IMR-90 (cell line): ENCODE measurements around the gene RPS25. TPM values are rescaled to one million over a fixed set of nuclear protein-coding genes. Genes with fewer than 3 reads are reported as not detected.

Experiments used
- ATAC-seq: fragments of 200-7000 bp; cut with Tn5 transposase; 2 replicates; pipeline ENCODE4 v1.9.1; 2020; ENCODE audit warnings: low read depth, mild to moderate bottlenecking, moderate library complexity
- BruUV-seq: library from RNA; stranded (reverse); fragments of 400-500 nt; replicated peaks from 2 replicates; lab custom pipeline; 2021; lab: Mats Ljungman, UMichigan
- CTCF ChIA-PET: fragments of 300-600 bp; formaldehyde crosslinking; extraction: SDS; loops from one replicate; lab custom pipeline; 2021; ENCODE audit warnings: antibody characterized with exemption; lab: Yijun Ruan, JAX
- POLR2A ChIA-PET: fragments of 300-600 bp; sonication (Branson Sonifier 250); formaldehyde crosslinking; loops from one replicate; lab custom pipeline; 2022; ENCODE audit warnings: antibody characterized with exemption; ENCODE audit not compliant: unreplicated experiment; lab: Charles Lee
- DNase-seq: peaks from one replicate; pipeline ENCODE4 v3.0.0; 2013
- H2AFZ ChIP-seq: replicated peaks from 2 replicates; pipeline ENCODE3; 2013; ENCODE audit warnings: low read length, mild to moderate bottlenecking; ENCODE audit not compliant: poor library complexity
- H2AK5ac ChIP-seq: 2 replicates; pipeline ENCODE4 v1.6.1; 2013; ENCODE audit warnings: low read depth, low read length, inconsistent platforms
- H2AK9ac ChIP-seq: replicated peaks from 2 replicates; pipeline ENCODE3; 2013; ENCODE audit warnings: mild to moderate bottlenecking, low read depth, low read length, moderate library complexity; ENCODE audit not compliant: poor library complexity
- H2BK120ac ChIP-seq: 2 replicates; pipeline ENCODE4 v1.6.1; 2013; ENCODE audit warnings: low read depth, low read length, inconsistent platforms
- H2BK15ac ChIP-seq: 3 replicates; pipeline ENCODE4 v1.6.1; 2013; ENCODE audit warnings: low read depth, low read length, inconsistent platforms
- H2BK20ac ChIP-seq: 2 replicates; pipeline ENCODE4 v1.6.1; 2013; ENCODE audit warnings: low read depth, mild to moderate bottlenecking, inconsistent platforms, low read length, moderate library complexity
- H2BK5ac ChIP-seq: 2 replicates; pipeline ENCODE4 v1.6.1; 2013; ENCODE audit warnings: mild to moderate bottlenecking, low read depth, low read length, inconsistent platforms; ENCODE audit not compliant: poor library complexity, severe bottlenecking
- H3K14ac ChIP-seq: replicated peaks from 2 replicates; pipeline ENCODE4 v1.6.1; 2013; ENCODE audit warnings: low read depth, low read length, inconsistent platforms
- H3K18ac ChIP-seq: 2 replicates; pipeline ENCODE4 v1.6.1; 2013; ENCODE audit warnings: low read depth, low read length, control low read depth
- H3K23ac ChIP-seq: 2 replicates; pipeline ENCODE4 v1.6.1; 2013; ENCODE audit warnings: low read depth, low read length, inconsistent platforms
- H3K27ac ChIP-seq: 2 replicates; pipeline ENCODE4 v1.5.1; 2013; ENCODE audit warnings: mild to moderate bottlenecking, control low read depth, low read length; ENCODE audit not compliant: insufficient read depth
- H3K27me3 ChIP-seq: 2 replicates; pipeline ENCODE4 v1.6.1; 2013; ENCODE audit warnings: low read length; ENCODE audit not compliant: control insufficient read depth, insufficient read depth
- H3K36me3 ChIP-seq: 2 replicates; pipeline ENCODE4 v1.6.1; 2013; ENCODE audit warnings: low read length, mixed read lengths; ENCODE audit not compliant: control insufficient read depth, insufficient read depth
- H3K4ac ChIP-seq: 2 replicates; pipeline ENCODE4 v1.6.1; 2013; ENCODE audit warnings: low read depth, low read length, inconsistent platforms
- H3K4me1 ChIP-seq: 2 replicates; pipeline ENCODE4 v1.6.1; 2013; ENCODE audit warnings: low read length, mixed read lengths; ENCODE audit not compliant: control insufficient read depth, insufficient read depth
- H3K4me2 ChIP-seq: 2 replicates; pipeline ENCODE4 v1.6.1; 2013; ENCODE audit warnings: low read depth, mild to moderate bottlenecking, control low read depth, low read length, moderate library complexity
- H3K4me3 ChIP-seq: 2 replicates; pipeline ENCODE4 v1.5.1; 2013; ENCODE audit warnings: low read depth, mild to moderate bottlenecking, control low read depth, low read length, moderate library complexity; ENCODE audit not compliant: insufficient read depth
- H3K56ac ChIP-seq: 2 replicates; pipeline ENCODE4 v1.6.1; 2013; ENCODE audit warnings: low read length, inconsistent platforms; ENCODE audit not compliant: insufficient read depth; ENCODE audit errors: extremely low read depth
- H3K79me1 ChIP-seq, 2 experiments: 2 replicates each; pipeline ENCODE4 v1.6.1; 2013; ENCODE audit warnings: low read length in 2 of 2, inconsistent platforms in 1 of 2, low read depth in 1 of 2
- H3K9ac ChIP-seq: 2 replicates; pipeline ENCODE4 v1.6.1; 2013; ENCODE audit warnings: low read depth, low read length, control low read depth
- H3K9me1 ChIP-seq: 2 replicates; pipeline ENCODE4 v1.6.1; 2013; ENCODE audit warnings: low read length, inconsistent platforms; ENCODE audit not compliant: insufficient read depth
- H3K9me3 ChIP-seq: 2 replicates; pipeline ENCODE4 v1.6.1; 2013; ENCODE audit warnings: low read length; ENCODE audit not compliant: control insufficient read depth, insufficient read depth
- H4K20me1 ChIP-seq: 2 replicates; pipeline ENCODE4 v1.6.1; 2013; ENCODE audit warnings: low read length, inconsistent platforms; ENCODE audit not compliant: insufficient read depth
- H4K5ac ChIP-seq: 2 replicates; pipeline ENCODE4 v1.6.1; 2013; ENCODE audit warnings: mild to moderate bottlenecking, low read depth, low read length, control low read depth
- H4K8ac ChIP-seq, 2 experiments: 2 replicates each; pipeline ENCODE4 v1.6.1; 2013; ENCODE audit warnings: low read depth in 2 of 2, low read length in 2 of 2, control low read depth in 1 of 2, inconsistent platforms in 1 of 2
- H4K91ac ChIP-seq: 2 replicates; pipeline ENCODE4 v1.6.1; 2013; ENCODE audit warnings: low read depth, low read length, inconsistent platforms; ENCODE audit not compliant: insufficient read depth
- BHLHE40 ChIP-seq: fragments of 150-350 bp; IDR thresholded peaks from 2 replicates; pipeline ENCODE4 v1.6.1; 2016; ENCODE audit warnings: mild to moderate bottlenecking, low read depth, low read length
- CEBPB ChIP-seq: IDR thresholded peaks from 2 replicates; pipeline ENCODE4 v1.6.1; 2012; ENCODE audit warnings: low read depth, low read length, improper control_type of control experiment
- CHD1 ChIP-seq: IDR thresholded peaks from 2 replicates; pipeline ENCODE4 v1.6.1; 2012; ENCODE audit warnings: low read depth, low read length, improper control_type of control experiment
- CTCF ChIP-seq: conservative IDR thresholded peaks from 2 replicates; pipeline ENCODE4 v1.5.1; 2012; ENCODE audit warnings: mild to moderate bottlenecking, low read depth, low read length, improper control_type of control experiment
- FOS ChIP-seq: fragments of 150-350 bp; IDR thresholded peaks from 2 replicates; pipeline ENCODE4 v1.6.1; 2016; ENCODE audit warnings: low read depth, low read length
- MAFK ChIP-seq: IDR thresholded peaks from 2 replicates; pipeline ENCODE4 v1.6.1; 2012; ENCODE audit warnings: low read depth, low read length, improper control_type of control experiment
- MAZ ChIP-seq: IDR thresholded peaks from 2 replicates; pipeline ENCODE4 v1.6.1; 2012; ENCODE audit warnings: low read depth, mild to moderate bottlenecking, low read length, improper control_type of control experiment, moderate library complexity, borderline replicate concordance
- MXI1 ChIP-seq: IDR thresholded peaks from 2 replicates; pipeline ENCODE4 v1.6.1; 2012; ENCODE audit warnings: low read depth, mild to moderate bottlenecking, low read length, moderate library complexity, borderline replicate concordance
- NFE2L2 ChIP-seq: fragments of 150-350 bp; IDR thresholded peaks from 2 replicates; pipeline ENCODE4 v1.6.1; 2016; ENCODE audit warnings: low read depth, mild to moderate bottlenecking, low read length
- POLR2A ChIP-seq: IDR thresholded peaks from 2 replicates; pipeline ENCODE4 v1.6.1; 2012; ENCODE audit warnings: mild to moderate bottlenecking, low read depth, low read length
- RAD21 ChIP-seq: IDR thresholded peaks from 2 replicates; pipeline ENCODE4 v1.6.1; 2012; ENCODE audit warnings: low read length, improper control_type of control experiment
- RCOR1 ChIP-seq: IDR thresholded peaks from 2 replicates; pipeline ENCODE4 v1.6.1; 2012; ENCODE audit warnings: mild to moderate bottlenecking, low read length, improper control_type of control experiment; ENCODE audit not compliant: insufficient replicate concordance
- RFX5 ChIP-seq: IDR thresholded peaks from 2 replicates; pipeline ENCODE4 v1.8.0; 2012; ENCODE audit warnings: low read depth, mild to moderate bottlenecking, low read length, moderate library complexity
- SMC3 ChIP-seq: fragments of 150-350 bp; IDR thresholded peaks from 2 replicates; pipeline ENCODE4 v1.6.1; 2016; ENCODE audit warnings: low read depth, mild to moderate bottlenecking, antibody characterized with exemption, low read length, moderate library complexity
- whole genome bisulfite sequencing, 2 experiments: methylation state at CpG; one replicate each; pipeline versions ENCODE4 v1.1.5 to v1.1.7; 2013; ENCODE audit warnings: missing lambda C conversion rate in 2 of 2; ENCODE audit not compliant: insufficient read length in 1 of 2; ENCODE audit errors: extremely low coverage in 2 of 2; 5-methylcytosine and 5-hydroxymethylcytosine counted together
- dilution Hi-C: fragments of 300-500 bp; cut with HindIII; formaldehyde crosslinking; loops from one replicate; pipeline ENCODE4 v1.14.3; 2018; ENCODE audit warnings: low sequenced_read_pairs; ENCODE audit not compliant: unreplicated experiment
- in situ Hi-C: fragments of 300-500 bp; cut with MboI; formaldehyde crosslinking; loops from 3 replicates; pipeline ENCODE4 v1.14.3; 2019; ENCODE audit warnings: low sequenced_read_pairs, inconsistent platforms, mixed read lengths
- intact Hi-C: fragments of 100-400 bp; cut with micrococcal nuclease; formaldehyde crosslinking; loops from 2 replicates; pipeline ENCODE4 v1.10.0; 2022
- polyA plus RNA-seq, 3 experiments: library from polyadenylated mRNA; depleted of rRNA; stranded (reverse); fragments of >200 nt; gene quantifications; 2 replicates each; pipeline ENCODE4 v1.2.3, GENCODE V29; 2012; ENCODE audit warnings: low replicate concordance in 1 of 3
- total RNA-seq: library from RNA; depleted of rRNA; stranded (reverse); fragments of >200 nt; gene quantifications from 2 replicates; pipeline ENCODE4 v1.2.3, GENCODE V29; 2012
- TF ChIP-seq, protein P1 (sequence below): fragments of 150-350 bp; IDR thresholded peaks from 2 replicates; pipeline ENCODE4 v1.6.1; 2017; ENCODE audit warnings: mild to moderate bottlenecking, antibody characterized with exemption, low read length, low read depth
- TF ChIP-seq, protein P2 (sequence below): fragments of 150-350 bp; IDR thresholded peaks from 2 replicates; pipeline ENCODE4 v1.6.1; 2016; ENCODE audit warnings: low read depth, mild to moderate bottlenecking, low read length, moderate library complexity, borderline replicate concordance

RPS25 gene
- total and polyA plus RNA-seq, 2 of the 4 experiments (the other 2 are of a cell fraction), result 727 to 905 TPM

GRCh38 chr11:119011476-119012053 lies 6.6 kb downstream of the RPS25 start:
- Histone ChIP-seq H3K36me3 (peaks cover 50% of the 10 kb centered on the region), H2AK9ac (no peak overlapping the region), H4K5ac (no peak overlapping the region), H2AFZ (no peak overlapping the region), H2BK5ac (no peak overlapping the region), H3K4me3 (no peak overlapping the region), H4K91ac (no peak overlapping the region), H2BK20ac (no peak overlapping the region), H2AK5ac (no peak overlapping the region), H3K9me1 (no peaks in the 10 kb centered on the region), H3K23ac (no peak overlapping the region), H3K9ac (no peak overlapping the region), H3K14ac (no peak overlapping the region), H3K4me2 (no peak overlapping the region), H3K9me3 (no peaks in the 10 kb centered on the region), H4K8ac (no peak overlapping the region), H3K4ac (no peak overlapping the region), H3K79me1 (peaks cover 10 to 49% of the 10 kb centered on the region in 2 experiments; a peak in 3 of 4 replicates), H2BK15ac (no peak overlapping the region), H3K4me1 (no peaks in the 10 kb centered on the region), H2BK120ac (no peak overlapping the region), H3K56ac (no peak overlapping the region), H4K20me1 (peaks cover 16% of the 10 kb centered on the region), H3K18ac (no peak overlapping the region), H3K27me3 (no peaks in the 10 kb centered on the region), H3K27ac (no peak overlapping the region)
- BruUV-seq, result no TSS peak
- dilution Hi-C loops (no loop called here), in situ Hi-C loops (no loop called here), intact Hi-C loops (no loop called here)
- ATAC-seq, result no peak
- ChIA-PET CTCF (no interaction called here), POLR2A (no interaction called here)
- no CpG with 5 or more reads among the region's 6 CpGs for WGBS, 2 experiments
- TF ChIP-seq, protein P1, sequence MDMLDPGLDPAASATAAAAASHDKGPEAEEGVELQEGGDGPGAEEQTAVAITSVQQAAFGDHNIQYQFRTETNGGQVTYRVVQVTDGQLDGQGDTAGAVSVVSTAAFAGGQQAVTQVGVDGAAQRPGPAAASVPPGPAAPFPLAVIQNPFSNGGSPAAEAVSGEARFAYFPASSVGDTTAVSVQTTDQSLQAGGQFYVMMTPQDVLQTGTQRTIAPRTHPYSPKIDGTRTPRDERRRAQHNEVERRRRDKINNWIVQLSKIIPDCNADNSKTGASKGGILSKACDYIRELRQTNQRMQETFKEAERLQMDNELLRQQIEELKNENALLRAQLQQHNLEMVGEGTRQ, result no peak
- TF ChIP-seq CHD1, result no peak
- no peak for TF ChIP-seq SMC3
- no peak for TF ChIP-seq CEBPB
- TF ChIP-seq MAFK, result no peak
- no peak for TF ChIP-seq MAZ
- no peak for TF ChIP-seq RCOR1
- no peak for TF ChIP-seq BHLHE40
- TF ChIP-seq POLR2A, result no peak
- TF ChIP-seq MXI1, result no peak
- TF ChIP-seq FOS, result no peak
- TF ChIP-seq CTCF, result no peak
- TF ChIP-seq RFX5, result no peak
- TF ChIP-seq, protein P2, sequence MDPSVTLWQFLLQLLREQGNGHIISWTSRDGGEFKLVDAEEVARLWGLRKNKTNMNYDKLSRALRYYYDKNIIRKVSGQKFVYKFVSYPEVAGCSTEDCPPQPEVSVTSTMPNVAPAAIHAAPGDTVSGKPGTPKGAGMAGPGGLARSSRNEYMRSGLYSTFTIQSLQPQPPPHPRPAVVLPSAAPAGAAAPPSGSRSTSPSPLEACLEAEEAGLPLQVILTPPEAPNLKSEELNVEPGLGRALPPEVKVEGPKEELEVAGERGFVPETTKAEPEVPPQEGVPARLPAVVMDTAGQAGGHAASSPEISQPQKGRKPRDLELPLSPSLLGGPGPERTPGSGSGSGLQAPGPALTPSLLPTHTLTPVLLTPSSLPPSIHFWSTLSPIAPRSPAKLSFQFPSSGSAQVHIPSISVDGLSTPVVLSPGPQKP, result no peak
- no peak for TF ChIP-seq NFE2L2
- no peak for TF ChIP-seq RAD21
- no peak for DNase-seq
